GM12874 (cell line): ENCODE data around the gene RAPGEF6.

Experiments used
- TF ChIP-seq, protein P1 (sequence below): IDR thresholded peaks from 2 replicates; pipeline ENCODE4 v1.5.1; 2011; ENCODE audit warnings: low read depth, mild to moderate bottlenecking, control low read depth, low read length, moderate library complexity; ENCODE audit not compliant: insufficient read depth

Gene RAPGEF6

DNA sequence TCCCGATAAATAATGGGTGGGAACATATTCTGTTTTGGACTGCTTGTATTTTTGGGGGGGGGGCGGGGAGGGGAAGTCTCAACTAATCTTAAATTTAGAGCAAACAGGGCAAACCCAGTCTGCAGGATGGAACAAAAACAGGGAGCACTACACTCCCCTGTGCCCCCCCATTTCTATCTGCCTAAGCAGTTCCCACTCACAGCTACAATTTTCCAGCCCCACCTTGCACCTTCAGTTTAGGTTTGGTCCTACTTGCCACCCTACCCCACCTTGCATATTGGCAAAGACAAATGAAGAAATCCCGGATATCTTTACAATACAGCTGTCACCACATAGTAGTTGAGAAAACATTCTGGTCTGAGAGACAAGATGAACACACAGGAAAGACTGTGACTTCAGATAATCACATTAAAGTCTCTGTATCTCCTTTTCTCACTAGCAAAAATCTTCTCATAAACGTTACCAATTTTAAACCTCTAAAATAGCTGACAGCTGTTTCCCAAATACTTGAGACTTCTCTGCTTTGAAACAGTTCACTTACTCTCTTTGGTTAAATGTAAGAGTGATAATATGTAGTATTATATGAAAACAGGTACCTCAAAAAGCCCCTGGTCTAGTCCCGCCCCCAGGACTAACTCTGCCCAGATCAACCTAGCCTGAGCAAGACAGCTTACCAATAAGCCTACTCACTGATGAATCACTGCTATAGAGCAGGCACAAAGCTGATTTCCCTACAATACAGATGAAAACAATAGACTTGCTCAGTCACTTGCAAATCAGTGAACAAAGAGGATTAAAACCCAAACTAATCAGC, 5.2 kb upstream of the RAPGEF6 start:
- TF ChIP-seq, protein P1, sequence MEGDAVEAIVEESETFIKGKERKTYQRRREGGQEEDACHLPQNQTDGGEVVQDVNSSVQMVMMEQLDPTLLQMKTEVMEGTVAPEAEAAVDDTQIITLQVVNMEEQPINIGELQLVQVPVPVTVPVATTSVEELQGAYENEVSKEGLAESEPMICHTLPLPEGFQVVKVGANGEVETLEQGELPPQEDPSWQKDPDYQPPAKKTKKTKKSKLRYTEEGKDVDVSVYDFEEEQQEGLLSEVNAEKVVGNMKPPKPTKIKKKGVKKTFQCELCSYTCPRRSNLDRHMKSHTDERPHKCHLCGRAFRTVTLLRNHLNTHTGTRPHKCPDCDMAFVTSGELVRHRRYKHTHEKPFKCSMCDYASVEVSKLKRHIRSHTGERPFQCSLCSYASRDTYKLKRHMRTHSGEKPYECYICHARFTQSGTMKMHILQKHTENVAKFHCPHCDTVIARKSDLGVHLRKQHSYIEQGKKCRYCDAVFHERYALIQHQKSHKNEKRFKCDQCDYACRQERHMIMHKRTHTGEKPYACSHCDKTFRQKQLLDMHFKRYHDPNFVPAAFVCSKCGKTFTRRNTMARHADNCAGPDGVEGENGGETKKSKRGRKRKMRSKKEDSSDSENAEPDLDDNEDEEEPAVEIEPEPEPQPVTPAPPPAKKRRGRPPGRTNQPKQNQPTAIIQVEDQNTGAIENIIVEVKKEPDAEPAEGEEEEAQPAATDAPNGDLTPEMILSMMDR, result no peak

DNA sequence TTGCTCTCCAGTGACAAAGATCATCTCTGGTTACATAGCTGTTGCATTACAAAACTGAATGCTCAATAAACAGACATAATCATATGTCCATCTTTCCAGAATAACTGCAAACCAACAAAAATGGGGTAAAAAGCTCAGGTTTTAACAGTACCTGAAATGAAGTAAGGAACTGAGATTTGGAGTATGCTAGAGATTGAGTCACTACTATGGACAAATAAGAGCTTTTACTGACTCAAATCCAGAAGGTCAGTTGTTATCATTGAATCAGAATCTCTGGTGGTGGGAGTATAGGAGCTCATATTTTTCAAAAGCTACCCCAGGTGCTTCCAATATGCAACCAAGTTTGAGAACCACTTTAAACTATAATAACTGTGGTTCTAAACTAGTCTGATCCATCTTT, 4.1 kb upstream of the RAPGEF6 start:
- TF ChIP-seq, protein P1, result no peak

DNA sequence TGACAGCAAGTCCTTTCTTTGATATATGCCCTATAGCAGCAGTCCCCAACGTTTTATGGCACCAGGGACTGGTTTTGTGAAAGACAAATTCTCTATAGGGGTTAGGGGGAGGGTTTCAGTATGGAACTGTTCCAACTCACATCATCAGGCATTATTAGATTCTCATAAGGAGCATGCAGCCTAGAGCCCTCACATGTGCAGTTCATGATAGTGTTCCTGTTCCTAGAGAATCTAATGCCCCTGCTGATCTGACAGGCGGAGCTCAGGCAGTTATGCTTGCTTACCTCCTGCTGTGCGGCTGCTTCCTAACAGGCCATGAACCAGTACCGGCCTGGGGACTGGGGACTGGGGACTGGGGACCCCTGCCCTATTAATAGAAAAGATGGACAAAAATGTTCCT, 2.7 kb upstream of the RAPGEF6 start:
- TF ChIP-seq, protein P1, result no peak

DNA sequence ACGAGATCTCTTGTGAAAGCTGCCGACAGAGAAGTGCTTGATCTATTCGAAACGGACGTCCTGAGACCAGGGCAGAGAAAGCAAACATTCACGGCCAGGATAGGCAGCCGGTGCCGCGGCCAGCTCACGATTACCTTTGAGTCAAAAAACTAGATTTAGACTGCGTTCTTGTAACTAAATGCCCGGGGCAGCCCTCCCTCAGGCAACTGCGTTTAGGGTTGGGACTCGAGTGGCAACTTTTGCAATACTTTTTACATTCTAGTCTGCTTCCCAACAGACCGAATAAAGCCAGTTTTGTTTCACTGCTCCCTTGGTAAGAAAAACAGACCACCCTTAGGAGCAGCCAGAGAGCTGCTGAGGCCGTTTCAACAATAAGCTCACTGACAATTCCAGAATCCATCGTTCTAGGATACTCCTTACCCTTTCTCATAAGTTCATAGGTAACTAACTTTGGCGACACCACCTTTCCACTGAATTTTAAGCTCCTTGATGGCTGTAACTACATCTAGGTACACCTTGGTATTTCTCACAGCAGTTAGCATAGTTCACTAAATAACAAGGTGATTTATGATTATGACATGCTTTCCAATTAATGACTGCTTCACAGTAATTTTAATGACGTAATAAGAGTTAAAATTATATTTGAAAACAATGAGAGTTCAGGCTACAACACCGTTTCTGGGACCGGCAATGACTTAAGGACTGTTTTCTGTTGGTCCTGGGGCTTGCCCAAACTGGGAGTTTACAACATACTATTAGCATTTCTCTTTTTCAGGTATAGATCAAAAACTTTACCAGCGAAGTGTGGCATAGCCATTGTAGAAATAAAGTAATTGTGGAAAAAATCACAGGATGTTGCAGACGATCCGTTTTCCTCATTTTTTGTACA, 899 bp upstream of the RAPGEF6 start:
- TF ChIP-seq, protein P1, result no peak

DNA sequence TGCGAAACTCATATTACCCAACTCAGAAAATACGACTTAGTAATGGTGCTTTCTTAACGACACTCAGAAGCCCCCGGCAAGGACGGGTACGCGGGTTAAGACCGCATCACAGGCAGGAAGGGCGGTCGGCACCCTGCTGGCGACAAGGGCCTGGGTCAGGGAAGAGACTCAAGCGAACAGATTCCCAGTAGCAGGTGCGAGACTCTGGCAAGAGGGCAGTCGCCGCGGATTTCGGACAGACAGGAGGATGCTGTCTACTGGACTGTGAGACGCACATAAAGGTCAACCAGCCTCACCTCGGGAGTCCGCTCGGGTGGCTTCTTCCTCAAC, 398 bp downstream of the RAPGEF6 start:
- TF ChIP-seq, protein P1, result no peak; the same call in 1 of the 2 replicates

DNA sequence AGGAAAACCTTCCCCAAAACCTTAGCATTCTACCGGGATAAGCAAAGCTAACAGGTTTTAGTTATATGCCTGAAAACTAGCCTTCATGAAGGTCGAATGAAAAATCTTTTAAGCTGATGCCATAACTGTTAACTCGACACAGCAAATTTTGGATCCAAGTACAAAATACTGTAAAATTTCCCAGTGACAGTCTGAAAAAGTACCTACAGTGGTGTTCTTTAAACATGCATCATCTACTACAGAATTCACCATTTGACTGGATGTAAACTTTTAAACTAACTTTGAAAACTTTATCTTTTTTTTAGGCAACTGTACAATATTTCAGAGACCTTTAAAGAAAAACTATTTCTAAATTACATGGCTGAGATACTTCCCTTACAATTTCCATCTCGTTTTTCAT, 791 bp downstream of the RAPGEF6 start:
- TF ChIP-seq, protein P1, result no peak

DNA sequence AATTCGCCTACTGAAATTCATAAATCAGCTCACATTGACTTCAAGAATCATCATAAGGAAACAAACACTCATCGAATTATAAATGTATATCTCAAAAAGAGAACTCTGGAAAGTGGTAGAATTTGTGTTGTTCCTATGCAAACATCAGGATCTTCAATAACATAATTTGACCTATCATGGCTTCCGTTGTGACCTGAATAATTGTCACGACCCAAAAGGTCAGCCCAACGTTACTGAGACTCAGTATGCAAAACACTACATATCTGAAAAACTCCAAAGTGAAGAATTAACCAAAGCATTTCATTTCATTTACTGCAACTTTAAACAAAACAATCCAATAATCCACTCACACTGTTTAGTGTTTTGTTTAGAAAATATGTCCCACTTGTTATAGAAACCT, 1.2 kb downstream of the RAPGEF6 start:
- TF ChIP-seq, protein P1, result no peak
